SU-DHL-6 (cell line): Measurements from ENCODE around the gene PRR23E.

ENCODE experiments used
- EZH2phosphoT487 ChIP-seq: fragments of 200-600 bp; sonication (generic), shearing (Covaris generic); conservative IDR thresholded peaks from 2 replicates; pipeline ENCODE4 v1.6.1; 2018; ENCODE audit warnings: mild to moderate bottlenecking, antibody characterized with exemption, low read length, moderate library complexity, mixed read lengths
- TF ChIP-seq, protein P1 (sequence below): fragments of 200-600 bp; sonication (generic); IDR thresholded peaks from one replicate; pipeline ENCODE4 v1.5.1; 2017; ENCODE audit warnings: antibody characterized with exemption, mild to moderate bottlenecking, low read length, moderate library complexity; ENCODE audit not compliant: insufficient read depth, poor library complexity, severe bottlenecking

DNA sequence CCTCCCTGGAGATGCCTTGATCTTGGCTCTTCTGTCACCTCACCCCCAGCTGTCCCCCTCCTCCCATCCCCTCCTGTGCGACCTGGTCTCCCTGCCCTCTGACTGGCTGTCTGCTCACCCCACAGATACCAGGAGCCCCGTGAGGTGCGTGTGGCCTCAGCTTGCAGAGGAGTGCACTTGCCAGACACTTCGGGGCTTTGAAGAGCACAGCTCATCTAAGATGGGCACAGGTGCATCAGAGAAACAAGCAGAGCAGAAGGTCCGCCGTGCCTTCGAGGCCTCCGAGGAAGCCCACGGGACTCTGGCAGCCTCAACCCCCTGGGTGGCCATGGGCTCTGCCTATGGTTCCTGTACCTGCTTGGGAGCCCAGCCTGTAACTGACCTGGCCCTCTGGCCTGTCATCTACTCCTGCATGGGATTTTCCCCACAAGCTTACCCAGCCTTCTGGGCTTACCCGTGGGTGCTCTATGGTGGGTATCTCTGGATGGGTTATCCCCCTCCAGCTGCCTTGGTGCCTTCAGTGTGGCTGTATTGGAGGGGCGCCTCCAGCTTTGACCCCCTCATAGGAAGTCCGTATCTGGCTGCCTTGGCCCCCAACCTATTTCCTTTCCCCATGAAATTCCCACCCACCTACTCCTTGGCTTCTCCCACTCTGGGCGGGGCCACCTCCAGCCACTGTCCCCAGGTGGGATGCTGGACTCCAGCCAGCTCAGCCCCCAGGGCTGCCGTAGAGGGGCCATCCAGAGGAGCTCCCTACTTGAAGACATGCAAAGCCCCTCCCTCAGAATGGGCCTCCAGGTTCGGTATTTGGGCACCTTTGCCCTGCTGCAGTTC lies 3.8 kb downstream of the PRR23E start:
- TF ChIP-seq, protein P1, sequence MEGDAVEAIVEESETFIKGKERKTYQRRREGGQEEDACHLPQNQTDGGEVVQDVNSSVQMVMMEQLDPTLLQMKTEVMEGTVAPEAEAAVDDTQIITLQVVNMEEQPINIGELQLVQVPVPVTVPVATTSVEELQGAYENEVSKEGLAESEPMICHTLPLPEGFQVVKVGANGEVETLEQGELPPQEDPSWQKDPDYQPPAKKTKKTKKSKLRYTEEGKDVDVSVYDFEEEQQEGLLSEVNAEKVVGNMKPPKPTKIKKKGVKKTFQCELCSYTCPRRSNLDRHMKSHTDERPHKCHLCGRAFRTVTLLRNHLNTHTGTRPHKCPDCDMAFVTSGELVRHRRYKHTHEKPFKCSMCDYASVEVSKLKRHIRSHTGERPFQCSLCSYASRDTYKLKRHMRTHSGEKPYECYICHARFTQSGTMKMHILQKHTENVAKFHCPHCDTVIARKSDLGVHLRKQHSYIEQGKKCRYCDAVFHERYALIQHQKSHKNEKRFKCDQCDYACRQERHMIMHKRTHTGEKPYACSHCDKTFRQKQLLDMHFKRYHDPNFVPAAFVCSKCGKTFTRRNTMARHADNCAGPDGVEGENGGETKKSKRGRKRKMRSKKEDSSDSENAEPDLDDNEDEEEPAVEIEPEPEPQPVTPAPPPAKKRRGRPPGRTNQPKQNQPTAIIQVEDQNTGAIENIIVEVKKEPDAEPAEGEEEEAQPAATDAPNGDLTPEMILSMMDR: no peak
- TF ChIP-seq EZH2phosphoT487: no peak
